ENCODE results near the gene TOMT.

- no peak for TF ChIP-seq CTCF (IDR thresholded peaks at IDR 0.05; ENCODE audit: low read length)
- TF ChIP-seq EZH2 (IDR thresholded peaks at IDR 0.05; ENCODE audit: borderline replicate concordance, low read length): no peak
Observed at GRCh38 chr11:72122607-72123006, 16.9 kb downstream of the TOMT start.

Measured in OCI-LY1 (cell line).